ENCODE data around the gene SPTB.

The SPTB gene

GRCh38 chr14:64821651-64822050, 58.1 kb downstream of the SPTB start:
- Histone ChIP-seq H3K4me1 (ENCODE audit: control insufficient read depth, insufficient read depth, low read length) (no peaks in the 10 kb centered on the region), H3K9me3 (ENCODE audit: control insufficient read depth, insufficient read depth, low read depth, low read length) (no peaks in the 10 kb centered on the region), H3K27ac (ENCODE audit: extremely low read depth, low read depth, low read length) (no peak overlapping the region), H3K36me3 (ENCODE audit: control insufficient read depth in 2 of 2, insufficient read depth in 1 of 2, low read length in 2 of 2) (no peaks in the 10 kb centered on the region), H3K4me3 (ENCODE audit: low read depth, low read length) (no peak overlapping the region)
- ChIA-PET CTCF (interaction anchor here (1.1 to 10.6 kb wide), 5 partner anchors 9 to 89 kb away, joined by 4 to 199 read pairs (median 4); no protein-coding TSS in a partner anchor), POLR2A (no interaction called here)
- no peak for TF ChIP-seq ZBTB20 (tag by site-specific recombination; IDR thresholded peaks at IDR 0.05)
- no peak for TF ChIP-seq ZNF132 (tag by site-specific recombination; IDR thresholded peaks at IDR 0.05; ENCODE audit: borderline replicate concordance)
- no peak for TF ChIP-seq PRDM10 (tag by site-specific recombination; IDR thresholded peaks at IDR 0.05)
- TF ChIP-seq ZNF114 (tag by site-specific recombination; IDR thresholded peaks at IDR 0.05) = no peak
- no peak for TF ChIP-seq ZSCAN30 (tag by site-specific recombination; IDR thresholded peaks at IDR 0.05)

GRCh38 chr14:64818151-64818550, 61.6 kb downstream of the SPTB start:
- POLR2A ChIA-PET = no interaction called here
- CTCF ChIA-PET = interaction anchor here (0.7 to 10.6 kb wide), 2 partner anchors 18 to 72 kb away, joined by 4 to 199 read pairs; no protein-coding TSS in a partner anchor
- Histone ChIP-seq H3K9me3 (ENCODE audit: control insufficient read depth, insufficient read depth, low read depth, low read length) (no peaks in the 10 kb centered on the region), H3K4me3 (ENCODE audit: low read depth, low read length) (no peak overlapping the region), H3K27ac (ENCODE audit: extremely low read depth, low read depth, low read length) (no peak overlapping the region), H3K4me1 (ENCODE audit: control insufficient read depth, insufficient read depth, low read length) (no peaks in the 10 kb centered on the region), H3K36me3 (ENCODE audit: control insufficient read depth in 2 of 2, insufficient read depth in 1 of 2, low read length in 2 of 2) (no peaks in the 10 kb centered on the region)
- TF ChIP-seq ZNF391 (tag by site-specific recombination; IDR thresholded peaks at IDR 0.05; ENCODE audit: borderline replicate concordance, low read depth) (no peak), GLI2 (tag by site-specific recombination; IDR thresholded peaks at IDR 0.05; ENCODE audit: borderline replicate concordance, low read depth) (no peak), ZNF112 (tag by site-specific recombination; IDR thresholded peaks at IDR 0.05) (no peak), ZNF639 (tag by site-specific recombination; IDR thresholded peaks at IDR 0.05) (no peak), ZSCAN16 (tag by site-specific recombination; IDR thresholded peaks at IDR 0.05) (no peak), SALL2 (tag by site-specific recombination; IDR thresholded peaks at IDR 0.05; ENCODE audit: borderline replicate concordance) (no peak), ZNF362 (tag by site-specific recombination; IDR thresholded peaks at IDR 0.05) (no peak), ZNF623 (tag by site-specific recombination; IDR thresholded peaks at IDR 0.05) (no peak), PRDM10 (tag by site-specific recombination; IDR thresholded peaks at IDR 0.05) (no peak)

Data from HEK293 (cell line).